Endothelial cell of umbilical vein (primary cell): ENCODE measurements around the gene EXOSC9. TPM values are rescaled to one million over a fixed set of nuclear protein-coding genes. Genes with fewer than 3 reads are reported as not detected.
A peak's percentile ranks its signal among the peaks of the same experiment; 100 is the strongest.

Experiments used
- BruUV-seq: library from RNA; stranded (reverse); fragments of 400-500 nt; replicated peaks from 2 replicates; lab custom pipeline; 2021; lab: Mats Ljungman, UMichigan
- CTCF ChIA-PET: fragments of 300-600, 350-600 bp; sonication (Branson Sonifier 250); formaldehyde crosslinking; loops from one replicate; lab custom pipeline; 2021; ENCODE audit warnings: antibody characterized with exemption, inconsistent platforms; lab: Charles Lee
- POLR2A ChIA-PET: fragments of 300-600, 350-600 bp; sonication (Branson Sonifier 250); formaldehyde crosslinking; loops from one replicate; lab custom pipeline; 2021; ENCODE audit warnings: antibody characterized with exemption, inconsistent platforms; lab: Charles Lee
- DNase-seq: peaks from one replicate; pipeline ENCODE4 v3.0.0-alpha.2; 2011; ENCODE audit warnings: low read depth, low spot score
- FAIRE-seq: peaks from 2 replicates; lab custom pipeline; 2011; peaks lifted over from hg19 to GRCh38; lab: Jason Lieb, UNC
- H2AFZ ChIP-seq: 2 replicates; pipeline ENCODE4 v1.6.0; 2012; ENCODE audit warnings: low read depth, low read length, control low read depth, inconsistent platforms
- H3K27ac ChIP-seq: 2 replicates; pipeline ENCODE4 v1.5.1; 2011; ENCODE audit warnings: low read depth, mild to moderate bottlenecking, control low read depth, low read length, moderate library complexity; ENCODE audit not compliant: insufficient read depth
- H3K27me3 ChIP-seq, 2 experiments: 2 replicates each; pipeline versions ENCODE4 v1.6.0 to v1.6.1; 2011; ENCODE audit warnings: low read length in 2 of 2, mixed read lengths in 1 of 2; ENCODE audit not compliant: control insufficient read depth in 2 of 2, insufficient read depth in 2 of 2
- H3K36me3 ChIP-seq, 2 experiments: 2 replicates in 1 of 2; 3 replicates in 1 of 2; pipeline ENCODE4 v1.5.1; 2011; ENCODE audit warnings: low read length in 2 of 2, mild to moderate bottlenecking in 1 of 2, moderate library complexity in 1 of 2; ENCODE audit not compliant: control insufficient read depth in 2 of 2, insufficient read depth in 2 of 2; ENCODE audit errors: extremely low read depth in 1 of 2
- H3K4me1 ChIP-seq: 3 replicates; pipeline ENCODE4 v1.5.1; 2011; ENCODE audit warnings: mild to moderate bottlenecking, low read length; ENCODE audit not compliant: control insufficient read depth, insufficient read depth; ENCODE audit errors: extremely low read depth
- H3K4me2 ChIP-seq: 2 replicates; pipeline ENCODE4 v1.6.1; 2011; ENCODE audit warnings: low read length, control low read depth, mixed read lengths; ENCODE audit not compliant: insufficient read depth
- H3K4me3 ChIP-seq, 3 experiments: fragments of 200-600 bp in 1 of 3; sonication (generic), shearing (Covaris generic) in 1 of 3; replicated peaks in 1 of 3; 2 replicates each; pipeline ENCODE4 v1.5.1; 2011 to 2016; ENCODE audit warnings: control low read depth in 3 of 3, low read length in 3 of 3, mild to moderate bottlenecking in 2 of 3, inconsistent platforms in 1 of 3, low read depth in 1 of 3, moderate library complexity in 1 of 3; ENCODE audit not compliant: insufficient read depth in 1 of 3
- H3K79me2 ChIP-seq: 2 replicates; pipeline ENCODE4 v1.6.0; 2012; ENCODE audit warnings: low read length, inconsistent platforms; ENCODE audit not compliant: control insufficient read depth, insufficient read depth
- H3K9ac ChIP-seq: replicated peaks from 2 replicates; pipeline ENCODE3; 2011; ENCODE audit warnings: low read length, control low read depth; ENCODE audit not compliant: insufficient read depth; ENCODE audit errors: extremely low read depth
- H3K9me1 ChIP-seq: replicated peaks from 3 replicates; pipeline ENCODE4 v1.6.0; 2011; ENCODE audit warnings: mild to moderate bottlenecking, low read length; ENCODE audit not compliant: control insufficient read depth, insufficient read depth; ENCODE audit errors: extremely low read depth
- H3K9me3 ChIP-seq: replicated peaks from 2 replicates; pipeline ENCODE4 v1.5.1; 2012; ENCODE audit warnings: low read length, inconsistent platforms; ENCODE audit not compliant: control insufficient read depth, insufficient read depth
- H4K20me1 ChIP-seq: replicated peaks from 2 replicates; pipeline ENCODE3; 2011; ENCODE audit warnings: mild to moderate bottlenecking, low read length; ENCODE audit not compliant: control insufficient read depth, insufficient read depth; ENCODE audit errors: extremely low read depth
- EZH2 ChIP-seq: IDR thresholded peaks from 2 replicates; pipeline ENCODE4 v1.6.1; 2012; ENCODE audit warnings: borderline replicate concordance, low read depth, mild to moderate bottlenecking, moderate library complexity, low read length, inconsistent platforms; ENCODE audit not compliant: severe bottlenecking
- FOS ChIP-seq: IDR thresholded peaks from 2 replicates; pipeline ENCODE4 v1.6.1; 2011; ENCODE audit warnings: mild to moderate bottlenecking, low read length, moderate library complexity, borderline replicate concordance; ENCODE audit not compliant: insufficient read depth
- GATA2 ChIP-seq: IDR thresholded peaks from 2 replicates; pipeline ENCODE4 v1.7.0; 2011; ENCODE audit warnings: low read depth, mild to moderate bottlenecking, moderate library complexity, mixed read lengths, low read length; ENCODE audit not compliant: insufficient read length, insufficient read depth
- JUN ChIP-seq: IDR thresholded peaks from 2 replicates; pipeline ENCODE4 v1.6.1; 2011; ENCODE audit warnings: borderline replicate concordance, low read depth; ENCODE audit not compliant: insufficient read length, insufficient read depth
- MYC ChIP-seq: IDR thresholded peaks from one replicate; pipeline ENCODE4 v1.6.1; 2011; ENCODE audit warnings: mild to moderate bottlenecking, low read depth, low read length
- POLR2A ChIP-seq: IDR thresholded peaks from 2 replicates; pipeline ENCODE4 v1.6.1; 2012; ENCODE audit warnings: low read depth, mild to moderate bottlenecking, control low read depth, low read length
- POLR2AphosphoS5 ChIP-seq: IDR thresholded peaks from 2 replicates; pipeline ENCODE4 v1.6.1; 2012; ENCODE audit warnings: low read depth, mild to moderate bottlenecking, control low read depth, low read length, moderate library complexity; ENCODE audit not compliant: insufficient read depth
- dilution Hi-C: fragments of 300-500 bp; cut with MboI; formaldehyde crosslinking; loops from one replicate; pipeline ENCODE4 v1.15.0; 2019; ENCODE audit warnings: low sequenced_read_pairs; ENCODE audit not compliant: extremely low pct_ligation_motif_present
- intact Hi-C: fragments of 100-400 bp; cut with micrococcal nuclease; formaldehyde crosslinking; loops from one replicate; pipeline ENCODE4 v1.10.0; 2022
- polyA plus RNA-seq, 4 experiments: library from polyadenylated mRNA; depleted of rRNA in 3 of 4; stranded (reverse) in 3 of 4; unstranded in 1 of 4; fragments of >200 nt; gene quantifications; 2 replicates each; pipeline versions ENCODE4 v1.2.1 to v1.2.3, GENCODE V29; 2011 to 2012; ENCODE audit warnings: missing spikeins in 1 of 4
- total RNA-seq: library from RNA; stranded (reverse); gene quantifications from 2 replicates; pipeline ENCODE4 v1.2.3, GENCODE V29; 2021
- TF ChIP-seq, protein P1 (sequence below): IDR thresholded peaks from 2 replicates; pipeline ENCODE4 v1.6.1; 2011; ENCODE audit not compliant: insufficient read depth, insufficient read length
- TF ChIP-seq, protein P2 (sequence below), 2 donors: IDR thresholded peaks; 1 replicate in 1 of 2; 2 replicates in 1 of 2; pipeline ENCODE4 v1.5.1; 2011; ENCODE audit warnings: low read length in 2 of 2, mild to moderate bottlenecking in 2 of 2, moderate library complexity in 2 of 2, control low read depth in 1 of 2, inconsistent platforms in 1 of 2, low read depth in 1 of 2; ENCODE audit not compliant: insufficient read depth in 1 of 2; ENCODE audit errors: extremely low read depth in 1 of 2

The EXOSC9 gene
- total and polyA plus RNA-seq, 2 donors (not counting 3 experiments of a cell fraction or from before 2014, with no cell fraction given), result 19.0 to 46.3 TPM

DNA sequence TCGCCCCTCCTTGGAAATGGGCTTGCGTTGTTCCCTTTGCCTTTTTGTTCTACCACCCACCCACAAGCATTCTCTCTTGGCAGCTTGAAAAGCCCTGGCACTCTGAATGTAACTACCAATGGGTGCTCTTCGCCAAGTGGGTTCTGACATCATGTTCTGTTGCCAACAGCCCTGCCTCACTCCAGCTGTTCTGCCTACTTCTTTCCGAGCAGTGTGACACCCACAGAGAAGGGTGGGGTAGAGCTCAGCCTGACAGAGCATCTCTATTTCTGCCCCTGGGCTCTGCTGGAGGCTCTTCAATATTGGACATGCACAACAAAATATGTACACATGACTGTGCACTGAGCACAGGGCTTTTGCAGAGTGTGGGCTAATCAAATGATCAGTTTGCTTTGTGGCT is 15.6 kb upstream of the EXOSC9 start:
- Histone ChIP-seq H3K9me3 (no peaks in the 10 kb centered on the region), H3K79me2 (no peaks in the 10 kb centered on the region), H3K4me1 (peaks cover 16% of the 10 kb centered on the region), H3K27me3 (peaks cover 0 to 2% of the 10 kb centered on the region in 2 experiments), H3K4me3 (no peak overlapping the region), H3K9ac (no peak overlapping the region), H3K36me3 (no peaks in the 10 kb centered on the region), H3K27ac (no peak overlapping the region), H4K20me1 (no peaks in the 10 kb centered on the region), H3K9me1 (no peaks in the 10 kb centered on the region), H2AFZ (peak overlapping the region; percentile 4), H3K4me2 (no peak overlapping the region)
- CTCF ChIA-PET, result no interaction called here
- POLR2A ChIA-PET, result no interaction called here
- intact Hi-C loops (no loop called here), dilution Hi-C loops (no loop called here)
- TF ChIP-seq POLR2AphosphoS5 (no peak), EZH2 (no peak), MYC (no peak), POLR2A (no peak), GATA2 (no peak), JUN (no peak), FOS (no peak)
- TF ChIP-seq, protein P1, sequence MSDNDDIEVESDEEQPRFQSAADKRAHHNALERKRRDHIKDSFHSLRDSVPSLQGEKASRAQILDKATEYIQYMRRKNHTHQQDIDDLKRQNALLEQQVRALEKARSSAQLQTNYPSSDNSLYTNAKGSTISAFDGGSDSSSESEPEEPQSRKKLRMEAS, result no peak
- TF ChIP-seq, protein P2, sequence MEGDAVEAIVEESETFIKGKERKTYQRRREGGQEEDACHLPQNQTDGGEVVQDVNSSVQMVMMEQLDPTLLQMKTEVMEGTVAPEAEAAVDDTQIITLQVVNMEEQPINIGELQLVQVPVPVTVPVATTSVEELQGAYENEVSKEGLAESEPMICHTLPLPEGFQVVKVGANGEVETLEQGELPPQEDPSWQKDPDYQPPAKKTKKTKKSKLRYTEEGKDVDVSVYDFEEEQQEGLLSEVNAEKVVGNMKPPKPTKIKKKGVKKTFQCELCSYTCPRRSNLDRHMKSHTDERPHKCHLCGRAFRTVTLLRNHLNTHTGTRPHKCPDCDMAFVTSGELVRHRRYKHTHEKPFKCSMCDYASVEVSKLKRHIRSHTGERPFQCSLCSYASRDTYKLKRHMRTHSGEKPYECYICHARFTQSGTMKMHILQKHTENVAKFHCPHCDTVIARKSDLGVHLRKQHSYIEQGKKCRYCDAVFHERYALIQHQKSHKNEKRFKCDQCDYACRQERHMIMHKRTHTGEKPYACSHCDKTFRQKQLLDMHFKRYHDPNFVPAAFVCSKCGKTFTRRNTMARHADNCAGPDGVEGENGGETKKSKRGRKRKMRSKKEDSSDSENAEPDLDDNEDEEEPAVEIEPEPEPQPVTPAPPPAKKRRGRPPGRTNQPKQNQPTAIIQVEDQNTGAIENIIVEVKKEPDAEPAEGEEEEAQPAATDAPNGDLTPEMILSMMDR (IDR thresholded peaks at IDR 0.05; ENCODE audit: extremely low read depth in 1 of 2, insufficient read depth in 1 of 2, low read depth in 1 of 2, low read length in 2 of 2), result no peak
- no peak for FAIRE-seq
- no TSS peak for BruUV-seq
- no peak for DNase-seq
